Measurements from ENCODE around the gene TMEM61.

TMEM61 gene

DNA sequence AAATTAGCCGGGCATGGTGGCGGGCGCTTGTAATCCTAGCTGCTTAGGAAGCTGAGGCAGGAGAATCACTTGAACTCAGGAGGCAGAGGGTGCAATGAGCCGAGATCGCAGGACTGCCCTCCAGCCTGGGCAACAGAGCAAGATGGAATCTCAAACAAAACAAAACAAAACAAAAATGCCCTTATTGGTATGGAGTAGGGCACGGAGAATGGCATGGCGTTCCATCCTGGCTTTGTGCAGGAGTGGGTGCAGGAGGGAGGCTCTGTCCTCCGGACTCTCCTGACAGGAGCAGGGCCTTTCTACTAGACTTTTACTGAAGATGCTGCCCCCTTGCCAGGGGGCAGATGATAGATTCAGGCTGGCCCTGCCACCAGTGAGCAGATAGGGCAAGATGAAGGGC is 1.0 kb downstream of the TMEM61 start:
- H3K27ac ChIP-seq: no peak overlapping the region
- no peak for DNase-seq (ENCODE audit: low read depth, low spot score)

DNA sequence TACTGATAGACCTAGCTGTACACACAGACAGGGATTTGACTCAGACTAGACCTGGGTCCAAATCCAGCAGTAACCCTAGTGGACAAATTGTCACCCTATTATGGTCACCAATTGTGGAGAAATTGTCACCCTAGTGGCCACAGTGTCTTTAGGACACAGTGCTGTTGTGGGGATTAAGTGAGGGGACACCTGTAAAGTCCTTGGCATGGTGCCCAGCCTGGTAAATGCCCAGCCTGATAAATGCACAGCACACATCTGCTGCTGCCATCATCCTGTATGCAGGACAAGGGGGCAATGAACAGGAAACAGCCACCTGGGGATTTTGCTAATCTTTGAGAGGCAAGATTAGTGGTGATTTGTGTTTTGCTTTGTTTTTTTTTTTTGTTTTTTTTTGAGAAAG is 2.3 kb downstream of the TMEM61 start:
- no peak for DNase-seq (ENCODE audit: low read depth, low spot score)

DNA sequence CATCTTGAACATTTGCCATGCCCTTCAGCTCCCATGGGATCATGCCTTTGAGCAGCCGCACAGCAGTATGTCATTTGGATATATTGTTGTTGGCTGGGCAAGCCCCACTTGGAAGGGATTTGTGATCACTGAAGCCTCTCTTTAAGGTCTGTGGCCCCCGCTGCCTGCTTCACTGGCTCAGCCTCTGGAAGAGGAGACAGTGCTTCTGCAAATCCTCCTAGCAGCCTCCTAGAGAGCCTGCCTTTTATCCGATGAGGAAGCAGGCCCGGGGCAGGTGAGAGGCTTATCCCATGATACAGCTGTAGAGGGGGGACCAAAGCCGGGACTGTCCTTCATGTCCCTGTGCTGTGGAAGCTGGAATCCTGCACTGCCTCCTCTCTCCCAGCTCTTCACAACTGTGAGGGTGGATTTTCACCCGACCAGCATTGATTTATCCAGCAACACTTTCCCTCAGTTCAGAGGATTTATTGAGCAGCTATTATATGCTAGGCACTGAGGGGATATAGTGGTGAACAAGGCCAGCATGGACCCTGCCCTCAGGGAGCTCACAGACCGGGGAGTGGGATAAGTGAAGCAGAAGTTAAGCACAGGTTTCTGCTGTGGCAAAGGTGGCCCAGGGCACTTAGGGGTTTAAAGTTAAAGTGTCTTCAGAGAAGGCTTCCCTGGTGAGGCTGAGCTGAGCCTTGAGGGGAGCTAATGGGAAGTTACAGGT is 3.9 kb downstream of the TMEM61 start:
- H3K27ac ChIP-seq: no peak overlapping the region
- no peak for DNase-seq (ENCODE audit: low read depth, low spot score)

More for the DNA sequence above, 2.3 kb downstream of the TMEM61 start:
- H3K27ac ChIP-seq: no peak overlapping the region

GRCh38 chr1:54985556-54985955 is 5.1 kb downstream of the TMEM61 start:
- DNase-seq (ENCODE audit: low read depth, low spot score): no peak
- no peak overlapping the region for H3K27ac ChIP-seq

GRCh38 chr1:54986025-54986424 is 5.6 kb downstream of the TMEM61 start:
- no peak for DNase-seq (ENCODE audit: low read depth, low spot score)
- H3K27ac ChIP-seq: no peak overlapping the region

GRCh38 chr1:54986533-54986932 is 6.1 kb downstream of the TMEM61 start:
- no peak for DNase-seq (ENCODE audit: low read depth, low spot score)
- no peak overlapping the region for H3K27ac ChIP-seq

- no peak overlapping the region for H3K27ac ChIP-seq
- no peak for DNase-seq (ENCODE audit: low read depth, low spot score)
These were observed 7.0 kb downstream of the TMEM61 start for GRCh38 chr1:54987427-54987826.

GRCh38 chr1:54987919-54988705 is 7.7 kb downstream of the TMEM61 start:
- H3K27ac ChIP-seq: no peak overlapping the region
- DNase-seq (ENCODE audit: low read depth, low spot score): no peak

DNA sequence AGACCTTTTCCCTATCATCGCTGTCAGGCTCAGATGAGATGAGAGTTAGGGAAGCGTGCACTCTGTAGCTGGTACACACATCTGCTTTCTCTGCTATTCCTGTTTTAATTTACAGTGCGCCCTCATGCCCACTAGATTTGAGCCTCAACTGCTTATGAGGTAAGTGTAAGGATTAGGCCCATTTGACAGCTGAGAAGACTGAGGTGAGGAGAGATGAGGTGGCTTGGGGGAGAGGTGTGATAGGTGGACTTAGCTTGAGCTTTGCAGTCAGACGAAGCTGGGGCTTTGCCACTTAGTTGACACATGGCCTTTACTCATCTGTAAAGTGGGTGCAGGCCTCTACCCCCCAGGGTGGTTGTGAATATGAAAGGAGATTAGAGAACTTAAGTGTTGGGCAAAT is 8.5 kb downstream of the TMEM61 start:
- H3K27ac ChIP-seq: no peak overlapping the region
- DNase-seq (ENCODE audit: low read depth, low spot score): no peak

DNA sequence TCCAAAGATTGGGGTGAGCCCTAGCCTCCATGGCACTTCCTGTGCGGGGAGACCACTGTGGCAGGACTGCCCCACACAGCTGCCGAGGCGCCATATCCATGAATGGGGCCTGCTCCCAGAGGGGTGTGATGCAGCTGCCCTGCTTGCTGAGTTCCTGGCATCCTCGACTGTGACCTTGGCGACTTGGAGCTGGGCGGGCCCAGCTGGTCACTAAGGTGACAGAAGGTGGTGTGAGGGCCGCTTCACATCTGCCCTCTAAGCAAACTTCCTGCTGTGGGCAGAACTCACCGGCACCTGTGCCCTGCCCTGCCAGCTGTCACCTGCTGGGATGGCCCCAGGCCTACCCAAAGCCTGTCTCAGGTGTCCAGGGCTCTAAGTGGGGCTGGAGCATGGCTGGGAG is 9.0 kb downstream of the TMEM61 start:
- H3K27ac ChIP-seq: no peak overlapping the region
- no peak for DNase-seq (ENCODE audit: low read depth, low spot score)

GRCh38 chr1:54989968-54990810 is 9.8 kb downstream of the TMEM61 start:
- DNase-seq (ENCODE audit: low read depth, low spot score): no peak
- no peak overlapping the region for H3K27ac ChIP-seq

DNA sequence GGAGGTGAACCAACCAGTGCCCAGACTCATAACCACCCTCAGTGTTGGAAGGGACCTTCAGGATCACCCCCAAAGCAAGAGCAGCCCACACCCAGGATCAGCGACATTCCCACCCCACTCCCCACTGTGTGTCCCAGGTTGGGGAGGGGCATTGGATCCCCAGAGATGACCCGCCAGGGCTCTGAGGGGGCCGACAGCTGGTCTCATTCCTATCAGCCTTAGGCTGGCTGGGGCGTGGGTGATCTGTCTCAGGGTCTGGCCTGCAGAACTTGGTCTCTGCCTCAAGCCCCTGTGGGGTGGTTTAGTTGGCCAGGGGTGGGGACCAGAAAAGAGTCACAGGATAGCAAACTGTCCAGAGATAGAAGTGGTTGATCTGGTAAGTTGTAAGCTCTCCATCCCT is 10.5 kb downstream of the TMEM61 start:
- no peak overlapping the region for H3K27ac ChIP-seq
- DNase-seq (ENCODE audit: low read depth, low spot score): no peak

DNA sequence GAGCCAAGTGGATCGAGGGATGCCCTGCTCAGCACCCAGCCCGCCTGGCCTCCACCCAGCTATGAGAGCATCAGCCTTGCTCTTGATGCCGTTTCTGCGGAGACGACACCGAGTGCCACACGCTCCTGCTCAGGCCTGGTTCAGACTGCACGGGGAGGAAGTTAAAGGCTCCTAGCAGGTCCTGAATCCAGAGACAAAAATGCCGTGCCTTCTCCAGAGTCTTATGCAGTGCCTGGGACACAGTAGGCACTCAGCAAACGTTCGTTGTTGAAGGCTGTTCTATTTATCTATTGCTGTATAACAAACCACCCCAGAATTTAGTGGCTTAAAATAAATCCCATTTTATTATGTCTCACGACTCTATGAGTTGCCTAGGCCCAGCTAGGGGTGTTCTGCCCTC is 11.5 kb downstream of the TMEM61 start:
- H3K27ac ChIP-seq: no peak overlapping the region
- DNase-seq (ENCODE audit: low read depth, low spot score): no peak

GRCh38 chr1:54993140-54993539 is 12.7 kb downstream of the TMEM61 start:
- no peak overlapping the region for H3K27ac ChIP-seq
- no peak for DNase-seq (ENCODE audit: low read depth, low spot score)

- DNase-seq (ENCODE audit: low read depth, low spot score): no peak
- H3K27ac ChIP-seq: no peak overlapping the region
These were observed 14.0 kb downstream of the TMEM61 start for GRCh38 chr1:54994355-54994990.

GRCh38 chr1:54995013-54995760 is 14.8 kb downstream of the TMEM61 start:
- no peak overlapping the region for H3K27ac ChIP-seq
- no peak for DNase-seq (ENCODE audit: low read depth, low spot score)

DNA sequence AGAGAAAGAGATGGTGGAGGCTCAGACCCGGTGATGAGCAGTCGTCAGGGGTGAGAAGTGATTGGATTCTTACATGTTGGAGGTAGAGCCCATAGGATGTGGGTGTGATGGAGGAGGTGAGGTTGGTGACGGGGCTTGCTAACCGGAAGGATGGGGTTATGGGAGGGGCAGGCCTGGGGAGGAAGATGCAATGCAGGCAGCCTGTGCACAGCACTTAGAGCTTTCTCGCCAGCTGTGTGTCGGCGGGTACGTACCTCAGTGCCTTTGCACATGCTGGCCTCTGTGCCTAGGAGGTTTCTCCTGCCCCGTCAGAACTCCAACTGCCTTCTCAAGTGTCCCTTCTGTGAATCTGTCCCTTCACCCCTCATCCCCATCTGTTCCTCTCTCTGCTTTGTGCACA is 15.4 kb downstream of the TMEM61 start:
- H3K27ac ChIP-seq: no peak overlapping the region
- no peak for DNase-seq (ENCODE audit: low read depth, low spot score)

- no peak overlapping the region for H3K27ac ChIP-seq
- DNase-seq (ENCODE audit: low read depth, low spot score): no peak
These were observed 16.0 kb downstream of the TMEM61 start for GRCh38 chr1:54996359-54996868.

GRCh38 chr1:54996869-54997710 is 16.7 kb downstream of the TMEM61 start:
- H3K27ac ChIP-seq: no peak overlapping the region
- no peak for DNase-seq (ENCODE audit: low read depth, low spot score)

Measured in epithelial cell of prostate (primary cell).